Measurements from ENCODE around the gene BRD8. TPM values are rescaled to one million over a fixed set of nuclear protein-coding genes. Genes with fewer than 3 reads are reported as not detected.
"Not testable (repeated sequence)": the region's sequence is repeated elsewhere in the genome, so short reads cannot be mapped to it uniquely, and the experiment has no call there.

BRD8 gene
- total and polyA plus RNA-seq, 4 donors = 23.3 to 80.1 (median 33.5) TPM

- Histone ChIP-seq H3K27ac (ENCODE audit: low read depth in 1 of 2, low read length in 1 of 2) (peak within 1 kb of the TSS; percentile 64 to 82), H3K4me3 (peak within 1 kb of the TSS; percentile 91), H3K9ac (ENCODE audit: insufficient read depth in 1 of 2, low read length in 2 of 2) (peak within 1 kb of the TSS; percentile 85 to 96), H3K9me3 (ENCODE audit: control insufficient read depth in 4 of 4, insufficient read depth in 3 of 4, low read length in 3 of 4) (no peaks in the 10 kb centered on the region), H3K4me1 (ENCODE audit: control insufficient read depth in 5 of 5, insufficient read depth in 5 of 5, low read length in 5 of 5) (peaks cover 0 to 7% (median 4%) of the 10 kb centered on the region in 5 donors), H3K36me3 (ENCODE audit: control insufficient read depth in 4 of 4, insufficient read depth in 4 of 4, low read length in 4 of 4) (peaks cover 0 to 11% (median 4%) of the 10 kb centered on the region in 4 donors), H3K27me3 (ENCODE audit: control insufficient read depth in 3 of 3, insufficient read depth in 3 of 3, low read length in 2 of 3) (no peaks in the 10 kb centered on the region)
- 1% methylated on average over 32 of the region's 32 CpGs for WGBS, 2 donors
- ATAC-seq (ENCODE audit: insufficient read depth, low FRiP score) = peak; percentile 99
- DNase-seq = peak; percentile 97 to 99 (median 99)
- no peak for TF ChIP-seq CTCF (IDR thresholded peaks at IDR 0.05; ENCODE audit: control extremely low read depth, extremely low read depth)
Observed at GRCh38 chr5:138213161-138214029, 35.0 kb upstream of the BRD8 start, which contains the start of gene CDC23. CDC23 (minus strand) TSS chr5:138213323; CDS start chr5:138213312, 11 bp downstream.

GRCh38 chr5:138212828-138213160, 34.4 kb upstream of the BRD8 start:
- Histone ChIP-seq H3K36me3 (ENCODE audit: control insufficient read depth in 4 of 4, insufficient read depth in 4 of 4, low read length in 4 of 4) (peaks cover 0 to 11% (median 4%) of the 10 kb centered on the region in 4 donors), H3K27ac (ENCODE audit: low read depth in 1 of 2, low read length in 1 of 2) (peak overlapping the region; percentile 64 to 82), H3K9me3 (ENCODE audit: control insufficient read depth in 4 of 4, insufficient read depth in 3 of 4, low read length in 3 of 4) (no peaks in the 10 kb centered on the region), H3K9ac (ENCODE audit: insufficient read depth in 1 of 2, low read length in 2 of 2) (peak overlapping the region; percentile 85 to 96), H3K27me3 (ENCODE audit: control insufficient read depth in 3 of 3, insufficient read depth in 3 of 3, low read length in 2 of 3) (no peaks in the 10 kb centered on the region), H3K4me1 (ENCODE audit: control insufficient read depth in 5 of 5, insufficient read depth in 5 of 5, low read length in 5 of 5) (peaks cover 0 to 7% (median 4%) of the 10 kb centered on the region in 5 donors), H3K4me3 (peak overlapping the region; percentile 91)
- peak in 1 of 3 donors; percentile 12 for DNase-seq
- peak; percentile 19 for ATAC-seq (ENCODE audit: insufficient read depth, low FRiP score)
- TF ChIP-seq CTCF (IDR thresholded peaks at IDR 0.05; ENCODE audit: control extremely low read depth, extremely low read depth) = no peak
- WGBS, 2 donors = 1% methylated on average over 8 of the region's 8 CpGs

- H3K36me3 ChIP-seq (ENCODE audit: control insufficient read depth in 4 of 4, insufficient read depth in 4 of 4, low read length in 4 of 4) = peaks cover 0 to 14% (median 4%) of the 10 kb centered on the region in 4 donors
- ATAC-seq (ENCODE audit: insufficient read depth, low FRiP score) = no peak
- peaks cover 0 to 7% (median 4%) of the 10 kb centered on the region in 5 donors for H3K4me1 ChIP-seq (ENCODE audit: control insufficient read depth in 5 of 5, insufficient read depth in 5 of 5, low read length in 5 of 5)
- H3K4me3 ChIP-seq = no peak overlapping the region
- H3K27me3 ChIP-seq (ENCODE audit: control insufficient read depth in 3 of 3, insufficient read depth in 3 of 3, low read length in 2 of 3) = no peaks in the 10 kb centered on the region
- no peaks in the 10 kb centered on the region for H3K9me3 ChIP-seq (ENCODE audit: control insufficient read depth in 4 of 4, insufficient read depth in 3 of 4, low read length in 3 of 4)
- no peak overlapping the region for H3K9ac ChIP-seq (ENCODE audit: insufficient read depth in 1 of 2, low read length in 2 of 2)
- WGBS, 2 donors = 94 to 97% methylated on average over 3 of the region's 3 CpGs
- H3K27ac ChIP-seq (ENCODE audit: low read depth in 1 of 2, low read length in 1 of 2) = no peak overlapping the region
- no peak for TF ChIP-seq CTCF (IDR thresholded peaks at IDR 0.05; ENCODE audit: control extremely low read depth, extremely low read depth)
- no peak for DNase-seq
Observed at GRCh38 chr5:138210985-138211384, 32.6 kb upstream of the BRD8 start.

GRCh38 chr5:138193859-138194258, 15.4 kb upstream of the BRD8 start:
- H3K9me3 ChIP-seq (ENCODE audit: control insufficient read depth in 4 of 4, insufficient read depth in 3 of 4, low read length in 3 of 4); DNase-seq; H3K4me3 ChIP-seq; ATAC-seq (ENCODE audit: insufficient read depth, low FRiP score); H3K9ac ChIP-seq (ENCODE audit: insufficient read depth in 1 of 2, low read length in 2 of 2); H3K4me1 ChIP-seq (ENCODE audit: control insufficient read depth in 5 of 5, insufficient read depth in 5 of 5, low read length in 5 of 5); H3K27me3 ChIP-seq (ENCODE audit: control insufficient read depth in 3 of 3, insufficient read depth in 3 of 3, low read length in 2 of 3); H3K27ac ChIP-seq (ENCODE audit: low read depth in 1 of 2, low read length in 1 of 2): not testable (repeated sequence)
- 88 to 89% methylated on average over 7 to 8 of the region's 8 CpGs for WGBS, 2 donors
- H3K36me3 ChIP-seq (ENCODE audit: control insufficient read depth in 4 of 4, insufficient read depth in 4 of 4, low read length in 4 of 4) = peaks cover 24 to 45% (median 36%) of the 10 kb centered on the region in 4 donors

All from lung (tissue), 12 donors.